Prostate gland (tissue), 2 donors: ENCODE measurements around the gene CELF1. TPM values are rescaled to one million over a fixed set of nuclear protein-coding genes. Genes with fewer than 3 reads are reported as not detected.

Experiments used
- DNase-seq: peaks from one replicate; pipeline ENCODE4 v3.0.0-alpha.2; 2019; ENCODE audit warnings: low spot score
- H3K27ac ChIP-seq, 2 donors: fragments of 200-600 bp; sonication (generic); 2 replicates each; pipeline ENCODE4 v1.5.1; 2017 to 2019
- H3K27me3 ChIP-seq: fragments of 200-600 bp; sonication (generic); replicated peaks from 2 replicates; pipeline ENCODE4 v1.5.1; 2019; ENCODE audit not compliant: insufficient read depth
- H3K36me3 ChIP-seq, 2 donors: fragments of 200-600 bp; sonication (generic); 1 replicate in 1 of 2; 2 replicates in 1 of 2; pipeline versions ENCODE4 v1.5.1 to v1.8.1; 2017 to 2019
- H3K4me1 ChIP-seq: fragments of 200-600 bp; sonication (generic); replicated peaks from 2 replicates; pipeline ENCODE4 v1.5.1; 2019
- H3K4me3 ChIP-seq, 2 donors: fragments of 200-600 bp; sonication (generic); 2 replicates each; pipeline ENCODE4 v1.5.1; 2017 to 2019
- H3K9me3 ChIP-seq: fragments of 200-600 bp; sonication (generic); 2 replicates; pipeline ENCODE4 v1.5.1; 2017
- CTCF ChIP-seq, 4 experiments: fragments of 200-600 bp in 2 of 4; fragments of 450-650 bp in 2 of 4; sonication (generic) in 2 of 4; IDR thresholded peaks; 1 replicate in 3 of 4; 2 replicates in 1 of 4; pipeline ENCODE4 v1.5.1; 2016 to 2019; ENCODE audit warnings: antibody characterized with exemption in 4 of 4, mild to moderate bottlenecking in 2 of 4, moderate library complexity in 2 of 4
- POLR2A ChIP-seq: fragments of 450-650 bp; IDR thresholded peaks from one replicate; pipeline ENCODE4 v1.6.1; 2016; ENCODE audit warnings: antibody characterized with exemption, mild to moderate bottlenecking
- POLR2AphosphoS5 ChIP-seq: sonication (generic); formaldehyde crosslinking; IDR thresholded peaks from one replicate; pipeline ENCODE4 v1.6.1; 2017; ENCODE audit warnings: antibody characterized with exemption
- WGBS: methylation state at CpG from one replicate; pipeline ENCODE4 v1.1.5; 2018; 5-methylcytosine and 5-hydroxymethylcytosine counted together
- intact Hi-C: fragments of 100-400 bp; cut with DNase I; formaldehyde crosslinking; loops from one replicate; pipeline ENCODE4 v1.14.2; 2022
- total RNA-seq, 2 donors: library from RNA; depleted of rRNA; stranded (reverse); fragments of >200 nt; gene quantifications; one replicate each; pipeline ENCODE4 v1.1.0, GENCODE V29; 2016

CELF1 gene
- total RNA-seq, 2 donors from 2014 or later = 68.9 to 134 TPM

GRCh38 chr11:47524291-47524874 lies 28.5 kb downstream of the CELF1 start:
- peak; percentile 8 for DNase-seq
- H3K27ac ChIP-seq = peak overlapping the region; percentile 40 to 69
- H3K4me1 ChIP-seq = peaks cover 7% of the 10 kb centered on the region
- intact Hi-C loops = no loop called here
- TF ChIP-seq POLR2AphosphoS5 = peak; percentile 30
- no peak for TF ChIP-seq CTCF (IDR thresholded peaks at IDR 0.05)
- H3K4me3 ChIP-seq = no peak overlapping the region
- H3K36me3 ChIP-seq = no peaks in the 10 kb centered on the region
- WGBS = 34% methylated on average over 9 of the region's 9 CpGs
- H3K27me3 ChIP-seq = no peaks in the 10 kb centered on the region
- H3K9me3 ChIP-seq = no peaks in the 10 kb centered on the region

GRCh38 chr11:47523490-47524225 lies 29.3 kb downstream of the CELF1 start:
- Histone ChIP-seq H3K4me3 (no peak overlapping the region), H3K27ac (peak overlapping the region; percentile 40 to 69), H3K36me3 (no peaks in the 10 kb centered on the region), H3K4me1 (peaks cover 7% of the 10 kb centered on the region), H3K9me3 (no peaks in the 10 kb centered on the region), H3K27me3 (no peaks in the 10 kb centered on the region)
- no peak for DNase-seq
- intact Hi-C loops = no loop called here
- 15% methylated on average over 3 of the region's 3 CpGs for WGBS
- TF ChIP-seq CTCF (IDR thresholded peaks at IDR 0.05) = no peak
- peak; percentile 62 for TF ChIP-seq POLR2AphosphoS5

GRCh38 chr11:47518212-47518964 lies 34.5 kb downstream of the CELF1 start:
- H3K4me1 ChIP-seq = no peaks in the 10 kb centered on the region

GRCh38 chr11:47516984-47517853 lies 35.7 kb downstream of the CELF1 start:
- Histone ChIP-seq H3K4me3 (no peak overlapping the region), H3K27me3 (no peaks in the 10 kb centered on the region), H3K36me3 (no peaks in the 10 kb centered on the region), H3K9me3 (no peaks in the 10 kb centered on the region), H3K27ac (no peak overlapping the region), H3K4me1 (no peaks in the 10 kb centered on the region)
- no peak for TF ChIP-seq CTCF (IDR thresholded peaks at IDR 0.05)
- 79% methylated on average over 10 of the region's 10 CpGs for WGBS
- no peak for DNase-seq
- intact Hi-C loops = no loop called here

More at GRCh38 chr11:47518212-47518964, 34.5 kb downstream of the CELF1 start:
- intact Hi-C loops = no loop called here
- Histone ChIP-seq H3K27me3 (no peaks in the 10 kb centered on the region), H3K36me3 (no peaks in the 10 kb centered on the region), H3K27ac (no peak overlapping the region), H3K4me3 (no peak overlapping the region), H3K9me3 (no peaks in the 10 kb centered on the region)
- DNase-seq = no peak
- no peak for TF ChIP-seq CTCF (IDR thresholded peaks at IDR 0.05)
- no peak for TF ChIP-seq POLR2A
- TF ChIP-seq POLR2AphosphoS5 = no peak
- WGBS = 61% methylated on average over 3 of the region's 3 CpGs
